Measurements from ENCODE around the gene TMOD2.

- TF ChIP-seq EZH2 (IDR thresholded peaks at IDR 0.05; ENCODE audit: borderline replicate concordance, low read length) (no peak), CTCF (conservative IDR thresholded peaks at IDR 0.05 in 1 of 2, IDR thresholded peaks at IDR 0.05 in 1 of 2; ENCODE audit: extremely low read depth in 1 of 2, insufficient read depth in 1 of 2, low read depth in 1 of 2, low read length in 2 of 2) (peak; percentile 59 to 78)
Observed at GRCh38 chr15:51775967-51776816, 24.8 kb downstream of the TMOD2 start.
